ENCODE measurements around the gene CTIF.
"Not testable (repeated sequence)": the region's sequence is repeated elsewhere in the genome, so short reads cannot be mapped to it uniquely, and the experiment has no call there.

The CTIF gene

GRCh38 chr18:48717227-48717626 lies 178.4 kb downstream of the CTIF start:
- H3K4me2 ChIP-seq (ENCODE audit: low read length, poor library complexity, severe bottlenecking); H4K91ac ChIP-seq (ENCODE audit: low read length); H3K4me3 ChIP-seq (ENCODE audit: insufficient read depth in 1 of 2, low read depth in 1 of 2, low read length in 2 of 2); H3K14ac ChIP-seq (ENCODE audit: low read length in 2 of 2); H2AK5ac ChIP-seq (ENCODE audit: low read length, severe bottlenecking); DNase-seq; H3K27ac ChIP-seq (ENCODE audit: low read length, poor library complexity, severe bottlenecking); H3K9ac ChIP-seq (ENCODE audit: low read length); H3K9me3 ChIP-seq (ENCODE audit: control insufficient read depth, low read length); H3K27me3 ChIP-seq (ENCODE audit: control insufficient read depth in 1 of 2, insufficient read depth in 1 of 2, low read length in 2 of 2); H2BK120ac ChIP-seq (ENCODE audit: low read depth, low read length); H4K8ac ChIP-seq (ENCODE audit: low read length); H2BK12ac ChIP-seq (ENCODE audit: low read length in 2 of 2); H2AFZ ChIP-seq (ENCODE audit: low read depth, low read length); H2BK15ac ChIP-seq (ENCODE audit: low read depth, poor library complexity, severe bottlenecking); H3K18ac ChIP-seq (ENCODE audit: low read depth in 1 of 2, low read length in 2 of 2); H3K4ac ChIP-seq (ENCODE audit: low read depth in 1 of 2, low read length in 2 of 2); H3K23ac ChIP-seq (ENCODE audit: low read length in 2 of 2); H2BK5ac ChIP-seq (ENCODE audit: low read depth, low read length, poor library complexity, severe bottlenecking): not testable (repeated sequence)
- H3K4me1 ChIP-seq (ENCODE audit: control insufficient read depth, insufficient read depth, low read depth, low read length), result peaks cover 10% of the 10 kb centered on the region
- 100% methylated on average over 3 of the region's 9 CpGs for WGBS
- H3K36me3 ChIP-seq (ENCODE audit: control insufficient read depth in 1 of 2, insufficient read depth in 2 of 2, low read depth in 1 of 2, low read length in 2 of 2), result peaks cover 14 to 62% of the 10 kb centered on the region in 2 experiments
- peaks cover 31% of the 10 kb centered on the region for H3K79me1 ChIP-seq (replicated peaks; ENCODE audit: low read length, poor library complexity, severe bottlenecking)

- H3K4ac ChIP-seq (ENCODE audit: low read depth in 1 of 2, low read length in 2 of 2), result no peak overlapping the region
- H3K23ac ChIP-seq (ENCODE audit: low read length in 2 of 2), result no peak overlapping the region
- H3K4me1 ChIP-seq (ENCODE audit: control insufficient read depth, insufficient read depth, low read depth, low read length), result peaks cover 10% of the 10 kb centered on the region
- H4K8ac ChIP-seq (ENCODE audit: low read length), result no peak overlapping the region
- no peak overlapping the region for H2BK15ac ChIP-seq (ENCODE audit: low read depth, poor library complexity, severe bottlenecking)
- no peak overlapping the region for H2AK5ac ChIP-seq (ENCODE audit: low read length, severe bottlenecking)
- no peak overlapping the region for H3K9ac ChIP-seq (ENCODE audit: low read length)
- no peak overlapping the region for H4K91ac ChIP-seq (ENCODE audit: low read length)
- no peaks in the 10 kb centered on the region for H3K27me3 ChIP-seq (ENCODE audit: control insufficient read depth in 1 of 2, insufficient read depth in 1 of 2, low read length in 2 of 2)
- H3K14ac ChIP-seq (ENCODE audit: low read length in 2 of 2), result no peak overlapping the region
- H2BK5ac ChIP-seq (ENCODE audit: low read depth, low read length, poor library complexity, severe bottlenecking), result no peak overlapping the region
- no peak overlapping the region for H2BK12ac ChIP-seq (ENCODE audit: low read length in 2 of 2)
- no peak overlapping the region for H3K18ac ChIP-seq (ENCODE audit: low read depth in 1 of 2, low read length in 2 of 2)
- H3K27ac ChIP-seq (ENCODE audit: low read length, poor library complexity, severe bottlenecking), result no peak overlapping the region
- no peak overlapping the region for H3K4me3 ChIP-seq (ENCODE audit: insufficient read depth in 1 of 2, low read depth in 1 of 2, low read length in 2 of 2)
- H2BK120ac ChIP-seq (ENCODE audit: low read depth, low read length), result no peak overlapping the region
- peaks cover 17 to 62% of the 10 kb centered on the region in 2 experiments for H3K36me3 ChIP-seq (ENCODE audit: control insufficient read depth in 1 of 2, insufficient read depth in 2 of 2, low read depth in 1 of 2, low read length in 2 of 2)
- H3K79me1 ChIP-seq (replicated peaks; ENCODE audit: low read length, poor library complexity, severe bottlenecking), result peaks cover 23% of the 10 kb centered on the region
- DNase-seq, result no peak
- no peak overlapping the region for H2AFZ ChIP-seq (ENCODE audit: low read depth, low read length)
- no peak overlapping the region for H3K4me2 ChIP-seq (ENCODE audit: low read length, poor library complexity, severe bottlenecking)
- H3K9me3 ChIP-seq (ENCODE audit: control insufficient read depth, low read length), result no peaks in the 10 kb centered on the region
- 97% methylated on average over 10 of the region's 10 CpGs for WGBS
These were observed 179.6 kb downstream of the CTIF start for GRCh38 chr18:48718251-48718959.

- peaks cover 28% of the 10 kb centered on the region for H3K79me1 ChIP-seq (replicated peaks; ENCODE audit: low read length, poor library complexity, severe bottlenecking)
- H2BK12ac ChIP-seq (ENCODE audit: low read length in 2 of 2), result no peak overlapping the region
- H3K27me3 ChIP-seq (ENCODE audit: control insufficient read depth in 1 of 2, insufficient read depth in 1 of 2, low read length in 2 of 2), result no peaks in the 10 kb centered on the region
- H3K18ac ChIP-seq (ENCODE audit: low read depth in 1 of 2, low read length in 2 of 2), result no peak overlapping the region
- no peak overlapping the region for H2AK5ac ChIP-seq (ENCODE audit: low read length, severe bottlenecking)
- no peak overlapping the region for H4K8ac ChIP-seq (ENCODE audit: low read length)
- H3K23ac ChIP-seq (ENCODE audit: low read length in 2 of 2), result no peak overlapping the region
- H3K4me1 ChIP-seq (ENCODE audit: control insufficient read depth, insufficient read depth, low read depth, low read length), result peaks cover 13% of the 10 kb centered on the region
- no peak overlapping the region for H3K4me2 ChIP-seq (ENCODE audit: low read length, poor library complexity, severe bottlenecking)
- H3K9ac ChIP-seq (ENCODE audit: low read length), result no peak overlapping the region
- H2BK15ac ChIP-seq (ENCODE audit: low read depth, poor library complexity, severe bottlenecking), result no peak overlapping the region
- no peak overlapping the region for H4K91ac ChIP-seq (ENCODE audit: low read length)
- no peak overlapping the region for H3K4me3 ChIP-seq (ENCODE audit: insufficient read depth in 1 of 2, low read depth in 1 of 2, low read length in 2 of 2)
- no peak overlapping the region for H2BK120ac ChIP-seq (ENCODE audit: low read depth, low read length)
- 77% methylated on average over 4 of the region's 4 CpGs for WGBS
- no peak overlapping the region for H3K4ac ChIP-seq (ENCODE audit: low read depth in 1 of 2, low read length in 2 of 2)
- no peak overlapping the region for H3K27ac ChIP-seq (ENCODE audit: low read length, poor library complexity, severe bottlenecking)
- H3K9me3 ChIP-seq (ENCODE audit: control insufficient read depth, low read length), result no peaks in the 10 kb centered on the region
- no peak for DNase-seq
- peaks cover 18 to 58% of the 10 kb centered on the region in 2 experiments for H3K36me3 ChIP-seq (ENCODE audit: control insufficient read depth in 1 of 2, insufficient read depth in 2 of 2, low read depth in 1 of 2, low read length in 2 of 2)
- H3K14ac ChIP-seq (ENCODE audit: low read length in 2 of 2), result no peak overlapping the region
- no peak overlapping the region for H2BK5ac ChIP-seq (ENCODE audit: low read depth, low read length, poor library complexity, severe bottlenecking)
- no peak overlapping the region for H2AFZ ChIP-seq (ENCODE audit: low read depth, low read length)
These were observed 180.6 kb downstream of the CTIF start for GRCh38 chr18:48719388-48719787.

- no peak overlapping the region for H3K4ac ChIP-seq (ENCODE audit: low read depth in 1 of 2, low read length in 2 of 2)
- H2AFZ ChIP-seq (ENCODE audit: low read depth, low read length), result no peak overlapping the region
- H3K27ac ChIP-seq (ENCODE audit: low read length, poor library complexity, severe bottlenecking), result no peak overlapping the region
- H3K4me3 ChIP-seq (ENCODE audit: insufficient read depth in 1 of 2, low read depth in 1 of 2, low read length in 2 of 2), result peak overlapping the region in 1 of 2 experiments; percentile 36
- DNase-seq, result peak; percentile 45
- H3K23ac ChIP-seq (ENCODE audit: low read length in 2 of 2), result no peak overlapping the region
- peak overlapping the region in 1 of 2 experiments; percentile 69 for H3K14ac ChIP-seq (ENCODE audit: low read length in 2 of 2)
- H3K18ac ChIP-seq (ENCODE audit: low read depth in 1 of 2, low read length in 2 of 2), result peak overlapping the region in 1 of 2 experiments; percentile 76
- H3K79me1 ChIP-seq (replicated peaks; ENCODE audit: low read length, poor library complexity, severe bottlenecking), result peaks cover 27% of the 10 kb centered on the region
- no peak overlapping the region for H3K4me2 ChIP-seq (ENCODE audit: low read length, poor library complexity, severe bottlenecking)
- no peaks in the 10 kb centered on the region for H3K9me3 ChIP-seq (ENCODE audit: control insufficient read depth, low read length)
- no peak overlapping the region for H2BK5ac ChIP-seq (ENCODE audit: low read depth, low read length, poor library complexity, severe bottlenecking)
- H2BK12ac ChIP-seq (ENCODE audit: low read length in 2 of 2), result peak overlapping the region in 1 of 2 experiments; percentile 58
- H3K36me3 ChIP-seq (ENCODE audit: control insufficient read depth in 1 of 2, insufficient read depth in 2 of 2, low read depth in 1 of 2, low read length in 2 of 2), result peaks cover 25 to 61% of the 10 kb centered on the region in 2 experiments
- peak overlapping the region; percentile 2 for H3K9ac ChIP-seq (ENCODE audit: low read length)
- H2BK15ac ChIP-seq (ENCODE audit: low read depth, poor library complexity, severe bottlenecking), result no peak overlapping the region
- 41% methylated on average over 11 of the region's 12 CpGs for WGBS
- H3K4me1 ChIP-seq (ENCODE audit: control insufficient read depth, insufficient read depth, low read depth, low read length), result peaks cover 14% of the 10 kb centered on the region
- no peak overlapping the region for H4K8ac ChIP-seq (ENCODE audit: low read length)
- H3K27me3 ChIP-seq (ENCODE audit: control insufficient read depth in 1 of 2, insufficient read depth in 1 of 2, low read length in 2 of 2), result no peaks in the 10 kb centered on the region
- H2BK120ac ChIP-seq (ENCODE audit: low read depth, low read length), result no peak overlapping the region
- no peak overlapping the region for H2AK5ac ChIP-seq (ENCODE audit: low read length, severe bottlenecking)
- H4K91ac ChIP-seq (ENCODE audit: low read length), result no peak overlapping the region
These were observed 181.3 kb downstream of the CTIF start for GRCh38 chr18:48719974-48720654.

Measured in mesenchymal stem cell (in vitro differentiated cells and primary cell).